HEK293T (cell line): ENCODE measurements around the gene C19orf73.

ENCODE experiments used
- BHLHE40 ChIP-seq: fragments of 450-650 bp; IDR thresholded peaks from 2 replicates; pipeline ENCODE4 v1.6.1; 2016; ENCODE audit warnings: mild to moderate bottlenecking, moderate library complexity, borderline replicate concordance
- ELF4 ChIP-seq: fragments of 450-650 bp; IDR thresholded peaks from 2 replicates; pipeline ENCODE4 v1.6.1; 2017; ENCODE audit warnings: antibody characterized with exemption
- FOXA1 ChIP-seq: fragments of 450-650 bp; IDR thresholded peaks from 2 replicates; pipeline ENCODE4 v1.6.1; 2016; ENCODE audit warnings: mild to moderate bottlenecking
- FOXM1 ChIP-seq: fragments of 450-650 bp; IDR thresholded peaks from 2 replicates; pipeline ENCODE4 v1.6.1; 2017; ENCODE audit warnings: mild to moderate bottlenecking, borderline replicate concordance
- LEF1 ChIP-seq: fragments of 450-650 bp; IDR thresholded peaks from 2 replicates; pipeline ENCODE4 v1.6.1; 2017; ENCODE audit warnings: mild to moderate bottlenecking, borderline replicate concordance
- TF ChIP-seq, protein P1 (sequence below): fragments of 450-650 bp; IDR thresholded peaks from 2 replicates; pipeline ENCODE4 v1.6.1; 2016

DNA sequence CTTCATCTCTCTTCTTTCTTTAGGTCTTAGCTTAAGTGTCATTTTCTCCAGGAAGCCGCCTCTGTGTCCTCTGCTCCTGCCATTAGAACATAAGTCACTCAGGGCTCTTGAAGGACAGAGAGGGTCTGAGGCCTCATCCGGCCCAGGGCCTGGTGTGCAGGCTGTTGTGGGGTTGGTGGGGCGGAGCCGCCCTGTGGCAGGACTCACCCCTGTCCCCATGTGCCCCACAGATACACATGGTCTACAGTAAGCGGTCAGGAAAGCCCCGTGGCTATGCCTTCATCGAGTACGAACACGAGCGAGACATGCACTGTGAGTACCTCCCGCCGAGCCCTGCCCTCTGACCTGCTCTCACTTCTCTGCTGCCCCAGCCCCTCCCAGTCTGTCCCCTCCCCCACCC lies 17.8 kb downstream of the C19orf73 start:
- TF ChIP-seq ELF4, result no peak
- TF ChIP-seq FOXA1, result no peak
- TF ChIP-seq FOXM1, result no peak
- TF ChIP-seq, protein P1, sequence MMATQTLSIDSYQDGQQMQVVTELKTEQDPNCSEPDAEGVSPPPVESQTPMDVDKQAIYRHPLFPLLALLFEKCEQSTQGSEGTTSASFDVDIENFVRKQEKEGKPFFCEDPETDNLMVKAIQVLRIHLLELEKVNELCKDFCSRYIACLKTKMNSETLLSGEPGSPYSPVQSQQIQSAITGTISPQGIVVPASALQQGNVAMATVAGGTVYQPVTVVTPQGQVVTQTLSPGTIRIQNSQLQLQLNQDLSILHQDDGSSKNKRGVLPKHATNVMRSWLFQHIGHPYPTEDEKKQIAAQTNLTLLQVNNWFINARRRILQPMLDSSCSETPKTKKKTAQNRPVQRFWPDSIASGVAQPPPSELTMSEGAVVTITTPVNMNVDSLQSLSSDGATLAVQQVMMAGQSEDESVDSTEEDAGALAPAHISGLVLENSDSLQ, result no peak
- TF ChIP-seq BHLHE40, result no peak
- TF ChIP-seq LEF1, result no peak
